Measurements from ENCODE around the gene PRKAR1B.

PRKAR1B gene

GRCh38 chr7:585229-585711 lies 141.8 kb downstream of the PRKAR1B start:
- DNase-seq: peak; percentile 82

- no peak for DNase-seq
Measured at GRCh38 chr7:584820-585219, 142.3 kb downstream of the PRKAR1B start.

DNA sequence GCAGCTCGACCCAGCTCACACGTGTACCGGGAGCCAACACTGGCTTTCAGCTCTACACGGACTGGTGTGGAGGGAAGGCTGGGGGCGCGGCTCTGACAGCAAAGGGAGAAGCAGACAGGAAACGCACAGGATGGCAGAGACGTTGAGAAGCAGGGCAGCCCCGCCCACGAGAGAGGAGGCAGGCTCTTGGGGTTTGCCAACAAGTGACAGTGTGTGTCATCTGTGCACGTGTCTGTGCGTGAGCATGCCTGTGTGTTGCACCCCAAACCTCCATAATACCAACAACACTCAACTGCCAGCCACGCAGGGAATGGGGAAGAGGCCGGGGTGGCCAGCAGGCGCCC lies 143.0 kb downstream of the PRKAR1B start:
- DNase-seq: peak; percentile 92

GRCh38 chr7:583410-584121 lies 143.5 kb downstream of the PRKAR1B start:
- DNase-seq: no peak

- DNase-seq: peak; percentile 25
Measured at GRCh38 chr7:582931-583330, 144.2 kb downstream of the PRKAR1B start.

- DNase-seq: no peak
Measured at GRCh38 chr7:582081-582835, 144.8 kb downstream of the PRKAR1B start.

DNA sequence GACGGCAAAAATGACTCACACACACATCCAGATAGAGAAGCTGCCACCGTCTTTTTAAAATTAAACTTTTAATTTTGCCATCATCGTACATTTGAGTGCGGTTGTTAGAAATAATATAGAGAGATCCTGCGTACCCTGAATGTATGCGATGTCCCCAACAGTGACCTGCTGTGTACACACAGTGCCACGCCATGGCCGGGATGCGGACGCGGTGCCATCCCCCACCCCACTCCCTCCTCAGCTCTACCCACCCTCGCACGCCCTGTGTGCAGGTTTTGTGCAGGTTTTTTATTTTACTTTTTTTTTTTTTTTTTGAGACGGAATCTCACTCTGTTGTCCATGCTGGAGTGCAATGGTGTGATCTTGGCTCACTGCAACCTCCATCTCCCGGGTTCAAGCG lies 148.7 kb downstream of the PRKAR1B start:
- DNase-seq: no peak

DNA sequence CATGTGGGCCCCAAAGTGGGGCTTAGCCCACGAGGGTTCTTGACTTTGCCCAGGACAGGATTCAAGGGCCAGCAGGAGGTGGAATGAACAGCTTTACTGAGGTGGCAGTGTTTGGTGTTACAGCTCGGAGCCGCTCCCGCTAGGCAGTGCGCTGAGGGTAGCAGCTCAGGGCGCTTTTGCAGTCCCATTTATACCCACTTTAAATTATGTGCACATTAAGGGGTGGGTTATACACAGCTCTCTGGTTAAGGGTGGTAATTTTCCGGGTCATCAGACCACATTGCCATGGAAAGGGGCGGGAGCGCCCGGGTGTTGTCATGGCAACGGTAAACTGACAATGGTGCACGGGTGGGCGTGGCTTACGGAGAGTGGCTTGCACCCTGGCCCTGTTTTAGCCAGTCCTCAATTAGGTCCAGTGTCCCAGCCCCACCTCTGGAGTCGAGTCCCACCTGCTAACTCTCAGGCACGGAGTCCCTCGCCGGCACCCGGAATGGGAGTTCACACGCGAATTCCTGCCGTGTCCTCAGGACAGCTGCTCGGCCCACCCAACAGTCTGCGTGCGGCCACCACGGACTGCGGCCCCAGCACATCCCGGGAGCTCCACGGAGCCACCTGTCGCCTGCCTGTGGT lies 149.2 kb downstream of the PRKAR1B start:
- no peak for DNase-seq

GRCh38 chr7:577278-577665 lies 149.8 kb downstream of the PRKAR1B start:
- no peak for DNase-seq

- DNase-seq: no peak
Measured at GRCh38 chr7:576524-577277, 150.4 kb downstream of the PRKAR1B start.

GRCh38 chr7:575425-576366 lies 151.4 kb downstream of the PRKAR1B start:
- DNase-seq: no peak

GRCh38 chr7:574661-575395 lies 152.3 kb downstream of the PRKAR1B start:
- no peak for DNase-seq

DNA sequence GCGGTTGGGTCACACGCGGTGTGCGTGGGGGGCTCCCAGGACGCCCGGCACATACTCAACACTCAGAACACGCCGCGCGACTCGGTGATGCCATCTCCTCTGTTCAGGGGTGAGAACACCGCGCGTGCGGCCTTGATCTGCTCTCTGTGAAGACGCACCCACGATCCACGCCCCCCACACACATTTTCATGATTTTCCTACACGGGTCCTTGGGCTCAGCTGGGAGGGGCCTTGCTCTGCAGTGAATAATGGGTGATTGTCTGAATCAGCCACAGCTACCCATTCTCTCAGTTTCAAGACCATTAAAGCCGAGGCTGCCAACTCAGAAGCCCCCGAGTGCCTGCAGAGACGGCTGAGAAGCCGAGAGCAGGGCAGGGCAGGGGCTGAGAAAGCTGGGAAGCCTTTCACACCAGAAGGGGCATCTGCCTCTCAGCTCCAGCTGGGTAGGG lies 153.1 kb downstream of the PRKAR1B start:
- no peak for DNase-seq

DNA sequence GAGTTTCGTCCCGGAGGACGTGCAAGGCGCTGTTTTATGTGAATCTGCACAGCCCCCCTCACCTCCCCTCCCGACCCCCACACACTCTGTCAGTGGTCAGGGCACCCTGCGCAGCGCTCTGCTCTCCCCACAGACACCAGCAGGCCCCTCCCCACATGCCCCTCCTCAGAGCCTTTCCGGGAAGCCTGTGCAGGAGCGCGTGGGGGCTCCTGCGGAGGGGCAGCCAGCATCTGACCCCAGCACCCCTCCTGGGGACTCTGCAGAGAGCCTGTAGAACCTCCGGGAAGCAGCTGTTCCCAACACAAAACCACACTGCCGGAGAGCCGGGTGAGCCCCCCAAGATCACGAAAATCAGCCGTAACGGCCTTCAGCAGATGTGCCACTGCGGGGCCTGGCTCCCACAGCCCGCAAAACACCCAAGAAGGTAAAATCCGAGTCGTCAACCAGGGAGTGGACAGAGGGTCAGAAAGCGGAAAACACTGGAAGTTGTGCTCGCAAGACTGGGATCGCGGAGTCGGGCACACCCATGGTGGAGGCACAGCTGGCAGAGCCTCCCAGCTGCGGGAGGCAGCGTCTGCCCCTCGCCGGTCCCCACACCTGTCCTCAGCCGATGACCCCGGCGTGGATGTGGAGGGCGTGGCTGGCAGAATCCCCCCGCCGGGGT lies 153.7 kb downstream of the PRKAR1B start:
- DNase-seq: no peak

GRCh38 chr7:572416-573268 lies 154.4 kb downstream of the PRKAR1B start:
- DNase-seq: no peak

- DNase-seq: no peak
Measured at GRCh38 chr7:571718-572415, 155.2 kb downstream of the PRKAR1B start.

DNA sequence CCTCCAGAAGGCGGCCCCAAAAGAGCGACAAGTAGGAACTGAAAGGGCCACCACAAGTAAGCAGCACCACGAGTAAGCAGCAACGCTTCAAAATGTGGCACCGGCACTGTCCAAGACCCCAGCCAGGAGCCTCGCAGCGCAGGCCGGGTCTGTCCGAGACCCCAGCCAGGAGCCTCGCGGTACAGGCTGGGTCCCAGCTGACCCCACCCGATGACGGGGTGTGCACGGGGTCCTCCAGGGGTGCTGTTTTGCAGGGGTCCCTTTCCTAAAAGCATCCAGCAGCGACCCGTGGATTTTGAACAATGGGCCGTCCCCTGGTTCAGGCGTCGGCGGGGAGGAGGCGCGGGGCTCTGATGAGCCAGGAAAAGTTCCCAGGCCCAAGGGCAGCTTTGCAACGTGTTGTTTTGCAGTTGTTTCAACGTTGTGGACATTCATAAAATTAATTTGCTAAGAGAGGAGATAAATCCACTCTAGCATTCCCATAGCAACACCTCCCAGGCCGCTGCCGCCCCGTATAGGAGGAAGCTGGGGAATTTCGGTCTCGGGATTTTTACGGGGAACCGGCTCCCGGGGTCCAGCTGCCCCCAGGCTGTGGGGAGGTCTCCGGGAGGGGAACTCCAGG lies 155.9 kb downstream of the PRKAR1B start:
- no peak for DNase-seq

DNA sequence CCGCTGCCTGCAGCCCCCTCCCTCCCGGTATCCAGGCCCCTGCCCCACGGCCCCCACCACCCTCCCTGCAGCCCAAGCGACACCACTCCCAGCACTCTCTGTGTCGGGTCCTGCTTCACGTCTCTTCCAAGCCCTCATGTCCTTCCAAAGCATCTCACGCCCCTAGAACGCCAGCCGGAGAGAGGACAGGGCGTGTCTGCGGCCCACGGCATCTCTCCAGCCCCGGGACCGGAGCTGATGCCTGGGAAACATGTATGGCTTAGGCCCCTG lies 156.3 kb downstream of the PRKAR1B start:
- DNase-seq: no peak

Measured in stimulated activated CD4-positive, alpha-beta T cell treated with anti-CD3 and anti-CD28 coated beads, Interleukin-4, amount 100 ng/mL, for 24 hours (primary cell).